HG03432 (cell line): ENCODE results near the gene PDK4.

ENCODE experiments used
- ATAC-seq: cut with Tn5 transposase; IDR thresholded peaks from one replicate; pipeline ENCODE4 v1.9.1; 2021; ENCODE audit warnings: mild to moderate bottlenecking, moderate library complexity; ENCODE audit not compliant: unreplicated experiment

Gene PDK4

GRCh38 chr7:95535662-95536061, 60.7 kb downstream of the PDK4 start:
- no peak for ATAC-seq

- ATAC-seq, result no peak
Measured at GRCh38 chr7:95534796-95535195, 61.5 kb downstream of the PDK4 start.
